ENCODE data around the gene EVX1.

Gene EVX1

GRCh38 chr7:27205325-27206280, 37.0 kb upstream of the EVX1 start:
- no peak for DNase-seq

- DNase-seq, result no peak
Observed at GRCh38 chr7:27207348-27207985, 35.1 kb upstream of the EVX1 start.

- no peak for DNase-seq
Observed at GRCh38 chr7:27208998-27209397, 33.6 kb upstream of the EVX1 start.

- DNase-seq, result no peak
Observed at GRCh38 chr7:27209933-27210440, 32.6 kb upstream of the EVX1 start.

GRCh38 chr7:27210441-27211083, 32.0 kb upstream of the EVX1 start:
- DNase-seq, result no peak

GRCh38 chr7:27211084-27211446, 31.5 kb upstream of the EVX1 start:
- DNase-seq, result no peak

- DNase-seq, result no peak
Observed at GRCh38 chr7:27211764-27212204, 30.8 kb upstream of the EVX1 start.

- no peak for DNase-seq
Observed at GRCh38 chr7:27212497-27213432, 29.8 kb upstream of the EVX1 start.

GRCh38 chr7:27213433-27214238, 29.0 kb upstream of the EVX1 start:
- DNase-seq, result no peak

- no peak for DNase-seq
Observed at GRCh38 chr7:27214239-27214950, 28.2 kb upstream of the EVX1 start.

- no peak for DNase-seq
Observed at GRCh38 chr7:27215356-27215755, 27.2 kb upstream of the EVX1 start.

- no peak for DNase-seq
Observed at GRCh38 chr7:27217951-27218350, 24.7 kb upstream of the EVX1 start.

- no peak for DNase-seq
Observed at GRCh38 chr7:27219821-27220220, 22.8 kb upstream of the EVX1 start.

- DNase-seq, result no peak
Observed at GRCh38 chr7:27220440-27220955, 22.1 kb upstream of the EVX1 start.

GRCh38 chr7:27221201-27221797, 21.3 kb upstream of the EVX1 start:
- no peak for DNase-seq

GRCh38 chr7:27223941-27224575, 18.5 kb upstream of the EVX1 start:
- DNase-seq, result no peak

- DNase-seq, result no peak
Observed at GRCh38 chr7:27224983-27225934, 17.3 kb upstream of the EVX1 start.

- no peak for DNase-seq
Observed at GRCh38 chr7:27229448-27229847, 13.2 kb upstream of the EVX1 start.
